Aorta (tissue), 5 donors: ENCODE results near the gene SLC4A5. TPM values are rescaled to one million over a fixed set of nuclear protein-coding genes. Genes with fewer than 3 reads are reported as not detected.
A peak's percentile ranks its signal among the peaks of the same experiment; 100 is the strongest.

Experiments
- ATAC-seq: fragments of 200-7000 bp; cut with Tn5 transposase; one replicate; pipeline ENCODE4 v1.9.1; 2022; ENCODE audit warnings: moderate library complexity; ENCODE audit not compliant: low FRiP score
- DNase-seq, 2 donors: peaks; one replicate each; pipeline ENCODE4 v3.0.0-alpha.2; 2020
- H3K27ac ChIP-seq, 2 donors: one replicate each; pipeline ENCODE4 v1.5.1; 2013; ENCODE audit warnings: low read length in 2 of 2, mild to moderate bottlenecking in 2 of 2, moderate library complexity in 2 of 2, control low read depth in 1 of 2, inconsistent platforms in 1 of 2, low read depth in 1 of 2
- H3K27me3 ChIP-seq, 2 donors: one replicate each; pipeline ENCODE4 v1.6.1; 2013; ENCODE audit warnings: control low read depth in 1 of 2, low read length in 1 of 2, mild to moderate bottlenecking in 1 of 2, moderate library complexity in 1 of 2; ENCODE audit not compliant: insufficient read depth in 2 of 2, control insufficient read depth in 1 of 2
- H3K36me3 ChIP-seq, 2 donors: one replicate each; pipeline ENCODE4 v1.6.1; 2013; ENCODE audit warnings: control low read depth in 1 of 2, low read length in 1 of 2, mild to moderate bottlenecking in 1 of 2; ENCODE audit not compliant: insufficient read depth in 2 of 2, control insufficient read depth in 1 of 2
- H3K4me1 ChIP-seq, 2 donors: one replicate each; pipeline ENCODE4 v1.6.1; 2013; ENCODE audit warnings: low read length in 2 of 2, control low read depth in 1 of 2, mild to moderate bottlenecking in 1 of 2, moderate library complexity in 1 of 2; ENCODE audit not compliant: insufficient read depth in 2 of 2, control insufficient read depth in 1 of 2
- H3K4me3 ChIP-seq, 2 donors: one replicate each; pipeline ENCODE4 v1.5.1; 2013; ENCODE audit warnings: low read length in 2 of 2, control low read depth in 1 of 2, mild to moderate bottlenecking in 1 of 2
- H3K9me3 ChIP-seq: one replicate; pipeline ENCODE4 v1.6.1; 2013; ENCODE audit warnings: mild to moderate bottlenecking, low read length; ENCODE audit not compliant: control insufficient read depth
- WGBS, 2 donors: extraction: QIAGEN DNeasy Blood & Tissue Kit; methylation state at CpG; one replicate each; pipeline ENCODE4 v1.1.7; 2013; 5-methylcytosine and 5-hydroxymethylcytosine counted together
- intact Hi-C, 2 donors: fragments of 100-400 bp; cut with DNase I; formaldehyde crosslinking; loops; one replicate each; pipeline versions ENCODE4 v1.14.2 to v1.15.0; 2022
- polyA plus RNA-seq, 2 donors: library from polyadenylated mRNA; stranded (reverse); fragments of 200-250 nt; gene quantifications; one replicate each; pipeline ENCODE4 v1.2.3, GENCODE V29; 2013
- total RNA-seq, 2 donors: library from RNA; stranded (reverse); fragmentation: NEBNext Ultra II Directional; extraction: Animal tissue kit (Norgen Biotek cat#: 25700); gene quantifications; one replicate each; pipeline ENCODE4 v1.2.1, GENCODE V29; 2021
- donor health status: healthy with polysubstance abuse.
- donor health status: Bipolar disorder and iron deficiency.
- donor health status: DM: no; HTN: no; CAD: no.
- donor health status: DM: no; HTN: no; CAD: no.
- donor health status: DM: yes; HTN: yes; CAD: no.

SLC4A5 gene
- total and polyA plus RNA-seq, 4 donors = 1.6 to 7.3 (median 6.2) TPM; not detected in 1

- no peak overlapping the region for H3K27ac ChIP-seq
- intact Hi-C loops = loop anchor here (5.0 to 10.0 kb wide), 3 partner anchors 52 to 85 kb away; partner anchors contain the start of gene MTHFD2 (in 1 of the 2)
- no peaks in the 10 kb centered on the region for H3K9me3 ChIP-seq
- ATAC-seq (no peak), DNase-seq (no peak)
- peaks cover 0 to 6% of the 10 kb centered on the region in 2 donors for H3K4me1 ChIP-seq
- H3K36me3 ChIP-seq = no peaks in the 10 kb centered on the region
- no peaks in the 10 kb centered on the region for H3K27me3 ChIP-seq
- 79 to 82% methylated on average over 6 of the region's 6 CpGs for WGBS, 2 donors
- no peak overlapping the region for H3K4me3 ChIP-seq
Observed at GRCh38 chr2:74249406-74250122, 93.7 kb downstream of the SLC4A5 start.

DNA sequence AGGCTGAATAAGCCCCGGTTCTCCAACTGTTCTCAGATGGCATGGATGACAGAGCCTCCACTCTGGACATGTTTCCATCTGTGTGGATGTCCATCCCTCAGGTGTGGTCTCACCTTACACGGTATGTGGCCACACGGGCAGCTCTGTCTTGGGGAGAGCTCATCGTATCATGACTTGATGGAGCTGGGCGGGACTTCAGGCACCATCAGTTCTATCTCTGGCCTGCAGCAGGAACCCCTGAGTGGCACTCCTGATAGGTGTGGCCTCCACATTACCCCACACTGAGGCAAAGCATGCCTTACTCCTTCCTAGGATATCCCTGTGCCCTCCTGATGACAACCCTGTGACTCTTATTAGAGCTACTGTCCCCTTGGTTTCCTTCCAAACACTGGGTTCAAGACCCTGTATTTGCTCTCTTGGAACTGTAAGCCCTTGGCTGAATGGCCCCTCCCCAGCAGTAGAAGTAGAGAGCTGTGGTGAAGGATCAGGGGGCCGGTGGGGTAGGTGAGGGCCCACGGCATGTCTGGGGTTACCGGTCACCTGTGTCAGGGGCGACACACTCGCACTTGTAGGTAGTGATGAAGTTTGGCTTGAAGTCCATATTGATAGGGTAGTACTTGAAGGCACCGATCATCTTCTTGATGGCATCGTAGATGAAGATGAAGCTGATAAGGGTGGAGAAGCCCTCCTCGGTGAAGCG lies 96.6 kb downstream of the SLC4A5 start:
- 96 to 97% methylated on average over 14 of the region's 14 CpGs for WGBS, 2 donors
- Histone ChIP-seq H3K36me3 (no peaks in the 10 kb centered on the region), H3K4me1 (no peaks in the 10 kb centered on the region), H3K4me3 (no peak overlapping the region), H3K27ac (no peak overlapping the region), H3K27me3 (no peaks in the 10 kb centered on the region), H3K9me3 (no peaks in the 10 kb centered on the region)
- DNase-seq = no peak
- no peak for ATAC-seq
- intact Hi-C loops = no loop called here

GRCh38 chr2:74244286-74244685 lies 98.9 kb downstream of the SLC4A5 start:
- H3K4me1 ChIP-seq = no peaks in the 10 kb centered on the region
- DNase-seq (no peak), ATAC-seq (no peak)
- no peaks in the 10 kb centered on the region for H3K9me3 ChIP-seq
- H3K4me3 ChIP-seq = no peak overlapping the region
- intact Hi-C loops = no loop called here
- no peak overlapping the region for H3K27ac ChIP-seq
- no peaks in the 10 kb centered on the region for H3K27me3 ChIP-seq
- WGBS, 2 donors = 92 to 95% methylated on average over 3 of the region's 3 CpGs
- H3K36me3 ChIP-seq = no peaks in the 10 kb centered on the region

DNA sequence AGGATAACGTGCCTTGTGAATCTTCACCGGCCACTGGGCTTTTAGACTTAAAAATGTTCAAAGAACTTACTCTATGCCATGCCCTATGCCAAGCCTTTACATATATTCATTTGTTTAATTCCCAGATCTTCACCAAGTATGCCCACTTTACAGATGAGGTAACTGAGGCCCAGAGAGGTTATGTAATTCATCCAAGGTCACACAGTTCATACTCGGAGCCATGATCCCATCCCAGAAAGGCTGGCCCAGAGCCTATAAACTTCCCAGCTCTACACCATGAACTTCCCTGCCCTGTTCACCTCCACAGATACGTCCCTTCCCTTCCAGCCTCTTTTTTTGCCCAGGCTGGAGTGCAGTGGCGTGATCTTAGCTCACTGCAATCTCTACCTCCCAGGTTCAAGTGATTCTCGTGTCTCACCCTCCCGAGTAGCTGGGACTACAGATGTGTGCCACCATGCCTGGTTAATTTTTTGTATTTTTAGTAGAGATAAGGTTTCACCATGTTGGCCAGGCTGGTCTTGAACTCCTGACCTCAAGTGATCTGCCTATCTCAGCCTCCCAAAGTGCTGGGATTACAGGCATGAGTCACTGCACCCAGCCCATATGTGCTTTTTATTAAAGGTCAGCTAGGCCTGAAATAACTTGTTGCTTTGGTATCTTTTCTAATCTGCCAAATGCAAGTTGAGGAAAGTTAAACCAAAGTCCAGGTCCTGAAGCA lies 100.7 kb downstream of the SLC4A5 start:
- no peaks in the 10 kb centered on the region for H3K36me3 ChIP-seq
- H3K4me3 ChIP-seq = no peak overlapping the region
- intact Hi-C loops = no loop called here
- H3K27me3 ChIP-seq = no peaks in the 10 kb centered on the region
- H3K27ac ChIP-seq = no peak overlapping the region
- H3K9me3 ChIP-seq = no peaks in the 10 kb centered on the region
- no peaks in the 10 kb centered on the region for H3K4me1 ChIP-seq
- DNase-seq = peak in 1 of 2 donors; percentile 40
- 81 to 82% methylated on average over 7 of the region's 7 CpGs for WGBS, 2 donors
- ATAC-seq = no peak

- peak in 1 of 2 donors; percentile 56 for DNase-seq
- intact Hi-C loops = no loop called here
Observed at GRCh38 chr2:74239346-74239745, 103.9 kb downstream of the SLC4A5 start.

DNA sequence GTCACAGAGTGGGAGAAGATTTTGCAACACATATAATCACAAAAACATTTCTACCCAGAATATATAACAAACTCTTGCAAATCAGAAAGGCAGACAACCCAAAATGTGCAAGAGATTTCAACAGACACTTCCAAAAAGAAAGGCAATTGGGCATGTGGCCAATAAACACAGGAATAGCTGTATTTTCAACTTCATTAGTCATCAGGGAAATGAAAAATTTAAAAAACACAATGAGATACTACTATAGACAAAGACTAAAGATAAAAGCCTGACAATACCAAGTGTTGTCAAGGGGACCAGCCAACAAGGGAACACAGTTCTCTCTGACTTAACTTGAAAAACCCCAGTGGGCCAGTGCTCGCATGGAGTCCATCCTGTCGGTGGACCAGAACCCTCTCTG lies 104.3 kb downstream of the SLC4A5 start:
- Histone ChIP-seq H3K4me3 (no peak overlapping the region), H3K27ac (no peak overlapping the region), H3K4me1 (no peaks in the 10 kb centered on the region), H3K27me3 (no peaks in the 10 kb centered on the region), H3K9me3 (no peaks in the 10 kb centered on the region), H3K36me3 (no peaks in the 10 kb centered on the region)
- 91 to 97% methylated on average over 2 of the region's 2 CpGs for WGBS, 2 donors
- DNase-seq = peak in 1 of 2 donors; percentile 4
- ATAC-seq = no peak
- intact Hi-C loops = no loop called here

More at GRCh38 chr2:74239346-74239745, 103.9 kb downstream of the SLC4A5 start:
- no peaks in the 10 kb centered on the region for H3K27me3 ChIP-seq
- 78 to 88% methylated on average over 7 of the region's 7 CpGs for WGBS, 2 donors
- no peaks in the 10 kb centered on the region for H3K9me3 ChIP-seq
- H3K4me1 ChIP-seq = no peaks in the 10 kb centered on the region
- H3K27ac ChIP-seq = no peak overlapping the region
- no peak for ATAC-seq
- H3K36me3 ChIP-seq = no peaks in the 10 kb centered on the region
- no peak overlapping the region for H3K4me3 ChIP-seq

GRCh38 chr2:74235041-74235440 lies 108.2 kb downstream of the SLC4A5 start:
- 95% methylated on average over 5 of the region's 5 CpGs for WGBS, 2 donors
- no peaks in the 10 kb centered on the region for H3K27me3 ChIP-seq
- H3K9me3 ChIP-seq = no peaks in the 10 kb centered on the region
- no peaks in the 10 kb centered on the region for H3K36me3 ChIP-seq
- ATAC-seq (no peak), DNase-seq (no peak)
- intact Hi-C loops = loop anchor here in 1 of 2 donors (2.0 kb wide), 1 partner anchor 40 kb away; no protein-coding TSS in a partner anchor
- no peak overlapping the region for H3K4me3 ChIP-seq
- no peaks in the 10 kb centered on the region for H3K4me1 ChIP-seq
- H3K27ac ChIP-seq = no peak overlapping the region

DNA sequence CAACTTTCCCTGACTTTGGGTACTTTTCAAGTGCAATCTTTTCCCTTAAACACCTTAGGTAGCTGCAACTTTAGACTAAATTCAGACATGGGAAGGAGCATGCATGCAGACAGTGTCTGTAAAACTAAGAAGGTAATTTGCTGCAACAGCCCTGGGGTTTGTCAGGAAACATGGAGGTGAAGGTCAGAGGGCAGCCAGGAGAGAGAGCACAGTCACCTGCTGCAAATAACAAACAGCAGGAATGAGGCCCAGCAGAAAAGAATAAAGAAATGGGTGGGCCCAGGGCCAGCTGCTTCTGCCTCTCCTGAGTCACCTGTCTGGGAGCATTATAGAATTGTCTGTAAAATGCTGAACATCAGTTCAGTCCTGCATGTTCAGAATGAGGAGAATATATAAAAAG lies 109.6 kb downstream of the SLC4A5 start:
- H3K4me3 ChIP-seq = no peak overlapping the region
- ATAC-seq = no peak
- H3K9me3 ChIP-seq = no peaks in the 10 kb centered on the region
- no peaks in the 10 kb centered on the region for H3K36me3 ChIP-seq
- H3K27me3 ChIP-seq = no peaks in the 10 kb centered on the region
- intact Hi-C loops = loop anchor here in 1 of 2 donors (2.0 kb wide), 1 partner anchor 41 kb away; no protein-coding TSS in a partner anchor
- H3K27ac ChIP-seq = no peak overlapping the region
- H3K4me1 ChIP-seq = no peaks in the 10 kb centered on the region
- no peak for DNase-seq
